Type B pancreatic cell (in vitro differentiated cells): Measurements from ENCODE around the gene NHLRC4. TPM values are rescaled to one million over a fixed set of nuclear protein-coding genes. Genes with fewer than 3 reads are reported as not detected.

Source experiments
- DNase-seq: peaks from one replicate; pipeline ENCODE4 v3.0.0; 2021; ENCODE audit warnings: mixed read lengths; ENCODE audit not compliant: unreplicated experiment; ENCODE audit errors: extremely low spot score
- H3K27ac Mint-ChIP-seq: 2 replicates; pipeline ENCODE4 v1.8.0; 2021; ENCODE audit warnings: mild to moderate bottlenecking, mixed read lengths
- H3K27me3 Mint-ChIP-seq: 2 replicates; pipeline ENCODE4 v1.8.0; 2021; ENCODE audit warnings: mixed read lengths
- H3K36me3 Mint-ChIP-seq: 2 replicates; pipeline ENCODE4 v1.8.0; 2021; ENCODE audit warnings: mixed read lengths
- H3K4me1 Mint-ChIP-seq: one replicate; pipeline ENCODE4 v1.8.0; 2021; ENCODE audit warnings: mixed read lengths; ENCODE audit not compliant: unreplicated experiment
- H3K4me3 Mint-ChIP-seq: 2 replicates; pipeline ENCODE4 v1.8.0; 2021; ENCODE audit warnings: mild to moderate bottlenecking, mixed read lengths
- H3K9me3 Mint-ChIP-seq: 2 replicates; pipeline ENCODE4 v1.8.0; 2021; ENCODE audit warnings: mixed read lengths
- CTCF ChIP-seq: fragments of 200-600 bp; sonication (generic); conservative IDR thresholded peaks from 2 replicates; pipeline ENCODE4 v1.5.0; 2021; ENCODE audit warnings: antibody characterized with exemption, mild to moderate bottlenecking
- total RNA-seq: library from RNA; stranded (reverse); gene quantifications from 2 replicates; pipeline ENCODE4 v1.2.1, GENCODE V29; 2021; ENCODE audit warnings: low replicate concordance

Gene NHLRC4
- total RNA-seq, 1 donor from 2014 or later: 1.4 TPM

GRCh38 chr16:561413-561794 lies 5.4 kb upstream of the NHLRC4 start:
- H3K27me3 Mint-ChIP-seq: peaks cover 22% of the 10 kb centered on the region
- no peaks in the 10 kb centered on the region for H3K36me3 Mint-ChIP-seq
- H3K4me1 Mint-ChIP-seq: peaks cover 6% of the 10 kb centered on the region
- no peak overlapping the region for H3K27ac Mint-ChIP-seq
- DNase-seq: no peak
- TF ChIP-seq CTCF: no peak
- H3K9me3 Mint-ChIP-seq: no peaks in the 10 kb centered on the region
- no peak overlapping the region for H3K4me3 Mint-ChIP-seq

GRCh38 chr16:561957-562938 lies 4.6 kb upstream of the NHLRC4 start:
- Mint-ChIP-seq H3K9me3 (no peaks in the 10 kb centered on the region), H3K36me3 (no peaks in the 10 kb centered on the region), H3K4me1 (peaks cover 6% of the 10 kb centered on the region), H3K27me3 (peaks cover 22% of the 10 kb centered on the region), H3K4me3 (peak overlapping the region; percentile 34), H3K27ac (no peak overlapping the region)
- no peak for DNase-seq
- no peak for TF ChIP-seq CTCF

- Mint-ChIP-seq H3K27me3 (peaks cover 22% of the 10 kb centered on the region), H3K9me3 (no peaks in the 10 kb centered on the region), H3K4me1 (peaks cover 6% of the 10 kb centered on the region), H3K27ac (no peak overlapping the region), H3K4me3 (no peak overlapping the region), H3K36me3 (no peaks in the 10 kb centered on the region)
- DNase-seq: no peak
- no peak for TF ChIP-seq CTCF
Observed at GRCh38 chr16:563072-563644, 3.6 kb upstream of the NHLRC4 start.

- Mint-ChIP-seq H3K27me3 (peaks cover 13% of the 10 kb centered on the region), H3K4me3 (no peak overlapping the region), H3K27ac (no peak overlapping the region), H3K9me3 (no peaks in the 10 kb centered on the region), H3K36me3 (no peaks in the 10 kb centered on the region), H3K4me1 (peaks cover 12% of the 10 kb centered on the region)
- TF ChIP-seq CTCF: no peak
- DNase-seq: no peak
Observed at GRCh38 chr16:564690-565418, 2.0 kb upstream of the NHLRC4 start.

- no peaks in the 10 kb centered on the region for H3K9me3 Mint-ChIP-seq
- no peaks in the 10 kb centered on the region for H3K36me3 Mint-ChIP-seq
- H3K27me3 Mint-ChIP-seq: peaks cover 13% of the 10 kb centered on the region
- no peak for DNase-seq
- no peak overlapping the region for H3K27ac Mint-ChIP-seq
- TF ChIP-seq CTCF: no peak
- H3K4me3 Mint-ChIP-seq: peak overlapping the region; percentile 34
- H3K4me1 Mint-ChIP-seq: peaks cover 13% of the 10 kb centered on the region
Observed at GRCh38 chr16:565419-566330, 1.1 kb upstream of the NHLRC4 start.
